ENCODE results near the gene HS3ST3A1. TPM values are rescaled to one million over a fixed set of nuclear protein-coding genes. Genes with fewer than 3 reads are reported as not detected.

The HS3ST3A1 gene
- total and polyA plus RNA-seq, 8 donors: 0.56 to 10.7 (median 1.8) TPM; not detected in 1

DNA sequence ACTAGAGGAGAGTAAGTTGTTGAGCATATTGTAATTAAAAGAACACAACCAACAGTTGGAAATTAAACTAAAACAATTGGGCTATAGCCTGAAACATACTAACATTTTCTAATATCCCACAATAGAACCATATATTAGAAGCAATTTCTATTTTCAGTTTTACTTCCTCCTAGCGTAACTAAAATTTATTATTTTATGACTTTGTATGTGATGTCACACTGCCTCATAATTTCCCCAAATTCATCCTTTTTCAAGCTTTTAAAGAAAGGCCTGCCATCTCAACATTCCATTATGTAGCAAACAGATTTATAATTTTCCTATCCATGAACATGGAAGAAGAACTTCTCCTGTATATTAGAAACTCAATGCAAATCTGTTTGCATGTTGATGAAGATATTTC is 110.2 kb downstream of the HS3ST3A1 start:
- Histone ChIP-seq H3K4me1 (no peaks in the 10 kb centered on the region), H3K27me3 (no peaks in the 10 kb centered on the region), H3K9me3 (no peaks in the 10 kb centered on the region), H3K36me3 (no peaks in the 10 kb centered on the region), H3K4me3 (no peak overlapping the region), H3K27ac (no peak overlapping the region)
- 72 to 96% (median 90%) methylated on average over 1 of the region's 1 CpG for WGBS, 5 donors
- no peak for DNase-seq
- intact Hi-C loops (cut with DNase I; ENCODE audit: low total_unique reads): no loop called here
- TF ChIP-seq, protein P1, sequence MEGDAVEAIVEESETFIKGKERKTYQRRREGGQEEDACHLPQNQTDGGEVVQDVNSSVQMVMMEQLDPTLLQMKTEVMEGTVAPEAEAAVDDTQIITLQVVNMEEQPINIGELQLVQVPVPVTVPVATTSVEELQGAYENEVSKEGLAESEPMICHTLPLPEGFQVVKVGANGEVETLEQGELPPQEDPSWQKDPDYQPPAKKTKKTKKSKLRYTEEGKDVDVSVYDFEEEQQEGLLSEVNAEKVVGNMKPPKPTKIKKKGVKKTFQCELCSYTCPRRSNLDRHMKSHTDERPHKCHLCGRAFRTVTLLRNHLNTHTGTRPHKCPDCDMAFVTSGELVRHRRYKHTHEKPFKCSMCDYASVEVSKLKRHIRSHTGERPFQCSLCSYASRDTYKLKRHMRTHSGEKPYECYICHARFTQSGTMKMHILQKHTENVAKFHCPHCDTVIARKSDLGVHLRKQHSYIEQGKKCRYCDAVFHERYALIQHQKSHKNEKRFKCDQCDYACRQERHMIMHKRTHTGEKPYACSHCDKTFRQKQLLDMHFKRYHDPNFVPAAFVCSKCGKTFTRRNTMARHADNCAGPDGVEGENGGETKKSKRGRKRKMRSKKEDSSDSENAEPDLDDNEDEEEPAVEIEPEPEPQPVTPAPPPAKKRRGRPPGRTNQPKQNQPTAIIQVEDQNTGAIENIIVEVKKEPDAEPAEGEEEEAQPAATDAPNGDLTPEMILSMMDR (IDR thresholded peaks at IDR 0.05): no peak
- no peak for TF ChIP-seq POLR2AphosphoS5 (IDR thresholded peaks at IDR 0.05)
- TF ChIP-seq EP300 (IDR thresholded peaks at IDR 0.05): no peak
- TF ChIP-seq POLR2A (IDR thresholded peaks at IDR 0.05): no peak

- Histone ChIP-seq H3K9me3 (no peaks in the 10 kb centered on the region), H3K27me3 (no peaks in the 10 kb centered on the region), H3K4me3 (no peak overlapping the region), H3K27ac (no peak overlapping the region), H3K4me1 (no peaks in the 10 kb centered on the region), H3K36me3 (no peaks in the 10 kb centered on the region)
- intact Hi-C loops (cut with DNase I; ENCODE audit: low total_unique reads): no loop called here
- DNase-seq: no peak
- WGBS, 5 donors: 74 to 91% (median 81%) methylated on average over 5 of the region's 5 CpGs
- TF ChIP-seq, protein P1 (IDR thresholded peaks at IDR 0.05): no peak
- TF ChIP-seq POLR2AphosphoS5 (IDR thresholded peaks at IDR 0.05) (no peak), EP300 (IDR thresholded peaks at IDR 0.05) (no peak), POLR2A (IDR thresholded peaks at IDR 0.05) (no peak)
Observed at GRCh38 chr17:13490906-13491482, 110.7 kb downstream of the HS3ST3A1 start.

DNA sequence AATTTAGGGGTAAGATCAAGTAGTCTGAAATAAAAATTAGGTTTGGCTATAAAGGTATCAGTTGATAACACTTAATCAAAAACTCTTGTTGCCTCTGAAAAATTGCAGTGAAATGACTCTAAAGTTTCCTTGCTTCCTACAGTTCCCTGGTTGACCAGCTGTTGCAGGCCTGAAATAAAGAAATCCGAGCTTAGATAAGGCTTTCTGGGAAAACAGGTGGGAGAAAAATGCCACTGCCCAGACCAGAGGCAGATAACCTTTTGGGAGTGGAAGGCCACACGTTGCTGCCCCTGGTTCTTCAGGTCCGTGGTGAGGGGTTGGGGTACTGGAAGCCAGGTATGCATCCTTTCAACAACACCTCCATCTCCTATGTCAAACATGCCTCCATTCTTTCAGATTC is 111.3 kb downstream of the HS3ST3A1 start:
- Histone ChIP-seq H3K27ac (no peak overlapping the region), H3K27me3 (no peaks in the 10 kb centered on the region), H3K4me3 (no peak overlapping the region), H3K9me3 (no peaks in the 10 kb centered on the region), H3K36me3 (no peaks in the 10 kb centered on the region), H3K4me1 (no peaks in the 10 kb centered on the region)
- no peak for DNase-seq
- TF ChIP-seq POLR2A (IDR thresholded peaks at IDR 0.05) (no peak), EP300 (IDR thresholded peaks at IDR 0.05) (no peak), POLR2AphosphoS5 (IDR thresholded peaks at IDR 0.05) (no peak)
- TF ChIP-seq, protein P1 (IDR thresholded peaks at IDR 0.05): no peak
- WGBS, 5 donors: 14 to 32% (median 29%) methylated on average over 3 of the region's 3 CpGs
- intact Hi-C loops (cut with DNase I; ENCODE audit: low total_unique reads): no loop called here

- Histone ChIP-seq H3K4me1 (no peaks in the 10 kb centered on the region), H3K9me3 (peaks cover 5 to 16% (median 12%) of the 10 kb centered on the region in 4 donors), H3K36me3 (no peaks in the 10 kb centered on the region), H3K27ac (no peak overlapping the region), H3K27me3 (no peaks in the 10 kb centered on the region), H3K4me3 (no peak overlapping the region)
- 78 to 92% (median 87%) methylated on average over 3 of the region's 3 CpGs for WGBS, 5 donors
- intact Hi-C loops (cut with DNase I; ENCODE audit: low total_unique reads): no loop called here
- TF ChIP-seq, protein P1 (IDR thresholded peaks at IDR 0.05): no peak
- no peak for TF ChIP-seq EP300 (IDR thresholded peaks at IDR 0.05)
- TF ChIP-seq POLR2AphosphoS5 (IDR thresholded peaks at IDR 0.05): no peak
- TF ChIP-seq POLR2A (IDR thresholded peaks at IDR 0.05): no peak
- DNase-seq: no peak
Observed at GRCh38 chr17:13485327-13485726, 116.4 kb downstream of the HS3ST3A1 start.
